SK-N-MC (cell line): ENCODE results near the gene PRPSAP1.

Experiments used
- EZH2 ChIP-seq: fragments of 200-600 bp; sonication (generic); IDR thresholded peaks from one replicate; pipeline ENCODE4 v1.6.1; 2017; ENCODE audit warnings: antibody characterized with exemption
- FOXP2 ChIP-seq: optimal IDR thresholded peaks from 2 replicates; pipeline ENCODE3; 2011; ENCODE audit warnings: mild to moderate bottlenecking, moderate library complexity; ENCODE audit not compliant: insufficient read depth; ENCODE audit errors: extremely low read length, control extremely low read depth
- POLR2AphosphoS5 ChIP-seq: IDR thresholded peaks from 2 replicates; pipeline ENCODE4 v1.6.1; 2012; ENCODE audit warnings: mild to moderate bottlenecking, low read depth, low read length, borderline replicate concordance

DNA sequence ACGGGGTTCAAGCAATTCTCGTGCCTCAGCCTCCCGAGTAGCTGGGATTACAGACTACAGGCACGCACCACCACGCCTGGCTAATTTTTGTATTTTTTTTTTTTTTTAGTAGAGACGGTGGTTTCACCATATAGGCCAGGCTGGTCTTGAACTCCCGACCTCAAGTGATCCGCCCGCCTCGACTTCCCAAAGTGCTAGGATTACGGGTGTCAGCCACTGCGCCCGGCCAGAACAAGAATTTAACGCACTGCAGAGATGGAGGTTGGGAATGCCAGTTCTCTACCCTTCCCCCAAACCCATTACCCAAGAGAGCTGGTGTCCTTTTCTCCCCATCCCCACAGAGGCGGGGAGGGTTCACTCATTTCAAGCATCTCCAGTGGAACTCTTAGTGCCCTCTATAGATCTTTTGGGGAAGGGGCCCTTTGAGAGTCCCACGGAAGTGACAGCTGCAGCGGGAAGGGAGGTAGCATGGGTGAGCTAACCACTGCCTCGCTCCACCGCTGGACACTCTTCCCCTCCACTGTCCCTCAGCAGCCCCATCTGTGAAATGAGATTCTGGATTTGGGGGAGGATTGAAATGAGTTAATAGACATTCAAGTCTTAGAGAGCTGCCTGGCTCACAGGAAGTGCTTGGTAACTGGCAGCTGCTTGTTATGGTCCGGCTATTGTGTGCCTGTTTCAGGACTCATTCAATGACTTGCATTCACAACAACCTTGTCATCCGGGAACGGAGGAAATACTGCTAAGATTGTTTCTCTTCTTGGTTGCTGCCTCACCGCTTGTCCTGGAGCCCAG lies 92.1 kb downstream of the PRPSAP1 start:
- TF ChIP-seq EZH2 (no peak), POLR2AphosphoS5 (no peak), FOXP2 (no peak)
